NCI-H2227 (cell line): Measurements from ENCODE around the gene SLC9A3.

Experiments
- DNase-seq: peaks from one replicate; lab custom pipeline; 2025; ENCODE audit not compliant: unreplicated experiment; lab: John Stamatoyannopoulos, UW

Gene SLC9A3

DNA sequence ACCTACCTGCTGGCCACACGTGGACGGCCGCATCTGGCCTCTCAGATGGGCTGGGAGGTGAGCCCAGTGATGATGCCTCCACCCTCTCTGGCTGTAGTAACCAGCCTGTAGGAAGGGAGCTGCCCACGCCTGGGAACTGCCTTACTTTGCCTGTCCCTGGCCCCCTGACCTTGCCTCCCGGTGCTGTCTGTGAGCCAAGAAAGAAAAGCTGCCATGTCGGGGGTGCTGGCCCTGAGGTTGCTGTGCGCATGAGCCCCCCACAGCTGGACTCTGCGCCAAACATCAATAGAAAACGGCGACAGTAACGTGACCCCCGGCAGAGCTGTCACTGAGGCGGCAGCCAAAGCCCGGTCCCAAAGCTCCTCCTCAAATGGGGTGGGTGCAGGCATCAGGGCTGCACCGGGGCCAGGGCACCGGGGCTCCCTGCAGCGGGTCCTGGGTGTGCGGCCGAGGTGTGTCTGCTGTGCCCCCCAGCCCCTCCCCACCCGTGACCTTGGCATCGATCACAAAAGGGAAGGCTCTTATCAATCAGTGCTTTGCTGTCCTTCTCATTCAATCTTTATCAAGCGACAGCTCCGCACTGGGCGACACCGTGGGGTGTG lies 15.3 kb upstream of the SLC9A3 start:
- DNase-seq: no peak

- no peak for DNase-seq
Measured at GRCh38 chr5:538801-539468, 14.7 kb upstream of the SLC9A3 start.

- DNase-seq: no peak
Measured at GRCh38 chr5:538271-538771, 14.1 kb upstream of the SLC9A3 start.

GRCh38 chr5:537621-538071 lies 13.4 kb upstream of the SLC9A3 start:
- no peak for DNase-seq

DNA sequence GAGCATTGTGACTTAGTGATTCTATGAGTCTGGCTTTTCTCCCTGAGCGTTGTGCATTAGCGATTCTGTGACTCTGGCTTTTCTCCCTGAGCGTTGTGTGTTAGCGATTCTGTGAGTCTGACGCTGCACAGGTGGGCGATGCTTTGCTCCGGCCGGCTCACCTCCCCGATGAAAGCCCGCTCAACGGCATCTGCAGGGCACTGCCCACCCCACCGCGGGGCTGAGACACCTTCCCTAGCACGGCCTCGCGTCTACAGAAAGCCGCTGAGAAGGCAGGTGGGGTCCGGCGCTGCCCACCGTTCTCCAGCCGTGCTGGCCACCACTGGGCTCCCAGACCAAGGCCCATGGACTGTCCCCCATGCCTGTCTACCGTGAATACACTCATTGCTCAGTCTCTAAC lies 12.8 kb upstream of the SLC9A3 start:
- DNase-seq: no peak

DNA sequence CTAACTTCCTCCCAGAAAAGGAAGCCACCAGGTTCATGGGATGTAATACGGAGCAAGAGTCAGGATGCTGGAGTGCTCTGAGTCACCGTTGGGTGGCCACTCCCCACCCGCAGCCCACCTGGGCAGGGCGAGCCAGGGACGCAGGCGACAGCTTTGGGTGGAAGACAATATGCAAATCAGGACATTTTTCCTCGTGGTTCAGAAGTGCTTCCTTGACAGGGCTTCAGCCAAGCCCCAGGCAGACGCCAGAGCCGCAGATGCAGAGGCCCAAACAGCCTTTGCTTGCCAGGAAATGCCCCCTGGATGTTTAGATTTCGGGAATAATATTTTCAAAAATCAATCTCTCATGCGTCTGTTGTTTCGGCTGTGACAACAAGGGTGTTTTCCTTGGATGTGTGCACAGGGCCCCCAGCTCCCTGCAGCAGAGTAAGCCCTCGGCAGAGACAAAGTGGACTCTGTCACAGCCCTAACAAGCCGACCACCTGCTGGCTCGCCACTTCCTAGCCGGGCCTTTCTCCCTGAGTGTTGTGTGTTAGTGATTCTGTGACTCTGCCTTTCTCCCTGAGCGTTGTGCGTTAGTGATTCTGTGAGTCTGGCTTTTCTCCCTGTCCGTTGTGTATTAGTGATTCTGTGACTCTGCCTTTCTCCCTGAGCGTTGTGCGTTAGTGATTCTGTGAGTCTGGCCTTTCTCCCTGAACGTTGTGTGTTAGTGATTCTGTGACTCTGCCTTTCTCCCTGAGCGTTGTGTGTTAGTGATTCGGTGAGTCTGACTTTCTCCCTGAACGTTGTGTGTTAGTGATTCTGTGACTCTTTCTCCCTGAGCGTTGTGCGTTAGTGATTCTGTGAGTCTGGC lies 11.8 kb upstream of the SLC9A3 start:
- no peak for DNase-seq

- DNase-seq: no peak
Measured at GRCh38 chr5:534743-535671, 10.8 kb upstream of the SLC9A3 start.

DNA sequence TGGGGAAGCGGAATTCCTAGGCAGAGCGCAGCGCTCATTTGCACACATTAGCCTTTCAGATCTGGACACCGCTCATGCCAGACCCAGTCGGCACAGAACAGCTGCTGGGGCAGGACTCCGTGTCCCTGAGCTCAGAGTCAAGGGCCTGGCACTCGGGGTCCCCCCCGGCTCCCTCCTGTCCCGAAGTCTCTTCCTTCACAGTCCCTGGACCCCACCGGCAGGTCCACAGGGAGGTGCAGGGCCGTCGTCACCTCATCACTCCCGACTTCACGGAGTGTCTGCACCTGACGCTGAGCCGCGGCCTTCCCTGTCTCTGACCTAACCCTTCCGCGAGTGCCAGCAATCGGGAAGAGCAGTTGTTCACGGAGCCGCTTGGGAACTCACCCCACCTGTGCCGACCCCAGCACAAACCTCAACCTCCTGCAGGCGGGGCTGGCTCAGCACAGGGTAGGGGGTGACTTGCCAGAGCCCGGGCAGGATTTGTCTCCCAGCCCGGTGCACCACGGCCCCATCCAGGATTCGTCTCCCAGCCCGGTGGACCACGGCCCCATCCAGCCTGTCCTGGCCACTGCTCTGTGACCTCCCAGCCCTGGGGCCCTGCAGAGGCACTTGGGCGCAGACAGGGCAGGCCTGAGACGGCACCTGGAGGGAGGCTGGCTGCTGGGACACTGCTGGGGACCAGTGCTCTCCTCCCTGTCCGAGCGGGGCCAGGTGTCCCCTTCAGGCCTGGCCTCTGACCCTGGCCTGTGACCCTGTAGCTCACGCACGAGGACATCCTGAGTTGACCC lies 9.9 kb upstream of the SLC9A3 start:
- no peak for DNase-seq

DNA sequence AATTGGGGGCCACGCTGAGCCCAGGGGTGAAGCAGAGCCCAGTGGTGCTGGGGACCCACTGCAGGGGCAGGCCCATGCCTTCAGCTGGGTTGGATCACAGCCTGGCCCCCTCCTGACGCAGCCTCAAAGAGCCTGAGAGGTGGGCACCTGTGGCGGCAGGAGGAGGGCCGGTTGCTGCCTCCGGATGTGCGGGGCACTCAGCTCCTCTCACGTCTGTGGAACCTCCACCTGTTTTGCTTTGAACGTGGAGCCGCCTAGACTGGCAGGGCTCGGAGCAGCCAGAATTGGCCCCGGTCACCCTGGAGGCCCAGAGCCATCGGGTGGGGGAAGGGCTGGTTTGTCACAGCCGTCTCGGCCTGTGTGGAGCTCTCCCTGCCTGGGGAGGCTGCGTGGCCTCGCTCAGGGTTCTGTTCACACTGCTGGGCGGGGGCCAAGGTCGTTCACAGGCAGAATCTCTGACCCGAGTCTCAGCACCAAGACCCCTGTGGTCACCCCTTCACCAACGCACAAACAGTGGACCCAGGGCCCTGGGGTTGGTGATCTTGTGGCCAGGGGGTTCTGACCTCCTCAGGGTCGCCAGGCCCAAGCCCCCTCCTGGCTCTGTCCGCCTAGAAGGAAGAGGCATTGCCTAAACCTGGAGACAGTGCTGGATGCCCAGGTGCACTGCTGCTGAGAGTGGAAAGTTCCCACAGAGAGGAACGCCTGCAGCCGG lies 9.2 kb upstream of the SLC9A3 start:
- DNase-seq: no peak

GRCh38 chr5:532521-533242 lies 8.4 kb upstream of the SLC9A3 start:
- DNase-seq: no peak

DNA sequence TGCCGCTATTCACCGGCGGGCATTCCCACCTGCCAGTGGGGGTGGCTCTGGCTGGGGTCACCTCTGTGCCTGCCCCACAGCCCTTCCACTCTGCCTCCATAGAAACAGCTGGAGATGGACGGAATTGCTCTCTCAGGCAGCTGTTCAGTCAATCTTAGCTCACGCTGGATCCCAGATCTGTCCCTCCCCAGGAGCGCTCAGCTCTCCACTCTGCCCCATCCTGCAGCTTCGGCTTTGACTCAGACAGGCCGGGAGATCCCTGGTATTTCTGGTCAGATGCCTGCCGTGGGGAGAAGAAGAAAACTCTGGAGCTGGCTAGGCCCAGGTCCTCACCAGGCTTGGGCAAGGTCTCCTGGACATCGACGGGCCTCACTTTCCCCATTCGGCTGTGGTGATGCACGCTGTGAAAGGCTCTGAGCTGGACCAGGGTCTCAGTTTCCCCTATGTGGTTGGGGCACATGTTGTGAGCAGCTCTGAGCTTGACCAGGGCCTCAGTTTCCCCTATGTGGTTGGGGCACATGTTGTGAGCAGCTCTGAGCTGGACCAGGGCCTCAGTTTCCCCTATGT lies 7.6 kb upstream of the SLC9A3 start:
- no peak for DNase-seq

DNA sequence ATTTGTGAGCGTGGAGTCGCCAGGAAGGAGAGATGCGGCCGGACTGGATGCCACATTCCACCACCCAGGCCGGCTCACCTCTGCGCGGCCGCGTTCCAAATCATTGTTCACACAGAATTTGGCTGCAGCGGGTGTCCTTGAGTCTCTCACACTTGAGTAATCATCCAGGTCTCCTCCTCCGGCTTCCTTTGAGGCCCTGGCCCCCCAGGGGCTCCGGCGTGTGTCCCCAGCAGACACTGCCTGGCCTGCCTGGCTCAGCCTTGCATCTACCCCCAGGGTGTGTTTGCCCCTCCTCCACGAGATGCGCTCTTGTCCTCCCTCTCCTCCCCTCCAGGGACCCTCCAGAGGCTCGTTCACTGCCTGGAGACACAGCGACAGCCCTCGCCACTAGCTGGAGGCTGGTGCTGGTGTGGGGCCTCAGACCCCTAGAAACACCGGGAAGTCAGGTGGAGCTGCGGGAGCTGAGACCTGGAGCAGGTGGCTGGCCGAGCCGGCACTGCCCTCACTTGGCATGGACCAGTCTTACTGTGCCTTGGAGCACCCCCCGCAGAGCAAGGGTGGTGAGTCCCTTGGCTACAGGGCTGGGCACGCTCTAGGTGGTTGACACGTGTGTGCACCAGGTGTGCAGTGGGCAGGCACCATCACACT lies 7.0 kb upstream of the SLC9A3 start:
- no peak for DNase-seq

GRCh38 chr5:530001-530955 lies 6.0 kb upstream of the SLC9A3 start:
- DNase-seq: no peak

- DNase-seq: no peak
Measured at GRCh38 chr5:528629-529511, 4.6 kb upstream of the SLC9A3 start.

DNA sequence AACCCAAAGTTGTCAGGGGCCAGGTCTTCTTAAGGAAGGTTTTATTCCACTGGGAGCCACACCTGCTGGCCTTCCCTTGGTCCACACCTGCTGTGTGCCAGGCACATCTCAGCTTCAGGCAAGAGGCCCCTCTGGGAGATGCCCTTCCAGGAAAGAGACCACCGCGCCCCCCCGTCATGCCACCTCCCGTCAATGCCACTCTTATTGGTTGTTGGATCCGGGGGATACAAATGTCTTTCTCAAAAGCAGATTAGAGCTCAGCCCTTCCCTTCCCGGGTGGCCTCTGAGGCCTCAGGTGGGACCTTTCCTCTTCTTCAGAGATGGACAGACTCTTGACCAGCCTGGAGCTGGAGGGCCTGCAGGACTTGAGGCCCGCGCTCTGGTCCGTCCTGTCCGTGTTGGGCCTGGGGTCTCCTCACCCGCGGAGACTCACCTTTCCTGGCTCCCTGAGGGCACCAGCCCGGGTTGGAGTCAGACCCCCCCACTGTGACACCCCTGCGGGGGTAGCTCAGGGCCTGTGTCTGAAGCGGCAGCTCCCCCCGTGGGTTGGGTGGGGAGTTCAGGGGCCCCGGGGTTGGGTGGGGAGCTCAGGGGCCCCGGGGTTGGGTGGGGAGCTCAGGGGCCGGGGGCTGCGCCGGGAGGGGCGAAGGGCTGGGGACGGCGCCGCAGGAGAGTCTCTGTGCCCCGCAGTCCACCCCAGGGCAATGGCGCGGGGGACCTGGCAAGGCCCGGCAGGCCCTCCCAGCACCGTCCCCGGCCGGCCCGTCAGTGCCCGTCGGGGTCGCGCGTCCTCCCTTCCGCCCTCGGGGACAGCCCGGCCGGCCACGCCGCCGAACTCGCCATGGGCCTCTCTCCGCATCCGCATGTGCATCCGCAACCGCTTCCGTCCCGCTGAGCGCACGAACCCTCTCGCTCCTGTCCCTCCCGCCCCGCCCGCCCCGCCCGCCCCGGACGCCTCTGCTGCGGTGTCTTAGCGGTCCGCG lies 3.7 kb upstream of the SLC9A3 start:
- DNase-seq: no peak
